ENCODE data around the gene C12orf75. TPM values are rescaled to one million over a fixed set of nuclear protein-coding genes. Genes with fewer than 3 reads are reported as not detected.
A peak's percentile ranks its signal among the peaks of the same experiment; 100 is the strongest.

The C12orf75 gene
- total and polyA plus RNA-seq, 2 of the 13 experiments (the other 11 are each of a cell fraction or from before 2014, with no cell fraction given), result 16.1 to 19.8 TPM

- no peak for TF ChIP-seq KDM3A (CRISPR knock-in tag; IDR thresholded peaks at IDR 0.05; ENCODE audit: low read depth)
- TF ChIP-seq MXI1 (IDR thresholded peaks at IDR 0.05; ENCODE audit: borderline replicate concordance, low read depth, low read length), result no peak
- TF ChIP-seq, protein P1, sequence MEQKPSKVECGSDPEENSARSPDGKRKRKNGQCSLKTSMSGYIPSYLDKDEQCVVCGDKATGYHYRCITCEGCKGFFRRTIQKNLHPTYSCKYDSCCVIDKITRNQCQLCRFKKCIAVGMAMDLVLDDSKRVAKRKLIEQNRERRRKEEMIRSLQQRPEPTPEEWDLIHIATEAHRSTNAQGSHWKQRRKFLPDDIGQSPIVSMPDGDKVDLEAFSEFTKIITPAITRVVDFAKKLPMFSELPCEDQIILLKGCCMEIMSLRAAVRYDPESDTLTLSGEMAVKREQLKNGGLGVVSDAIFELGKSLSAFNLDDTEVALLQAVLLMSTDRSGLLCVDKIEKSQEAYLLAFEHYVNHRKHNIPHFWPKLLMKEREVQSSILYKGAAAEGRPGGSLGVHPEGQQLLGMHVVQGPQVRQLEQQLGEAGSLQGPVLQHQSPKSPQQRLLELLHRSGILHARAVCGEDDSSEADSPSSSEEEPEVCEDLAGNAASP (CRISPR knock-in tag; IDR thresholded peaks at IDR 0.05; ENCODE audit: borderline replicate concordance), result no peak
- TF ChIP-seq TBP (CRISPR knock-in tag; IDR thresholded peaks at IDR 0.05), result no peak
- no peak for TF ChIP-seq ZNF207 (IDR thresholded peaks at IDR 0.05; ENCODE audit: borderline replicate concordance)
- TF ChIP-seq, protein P2, sequence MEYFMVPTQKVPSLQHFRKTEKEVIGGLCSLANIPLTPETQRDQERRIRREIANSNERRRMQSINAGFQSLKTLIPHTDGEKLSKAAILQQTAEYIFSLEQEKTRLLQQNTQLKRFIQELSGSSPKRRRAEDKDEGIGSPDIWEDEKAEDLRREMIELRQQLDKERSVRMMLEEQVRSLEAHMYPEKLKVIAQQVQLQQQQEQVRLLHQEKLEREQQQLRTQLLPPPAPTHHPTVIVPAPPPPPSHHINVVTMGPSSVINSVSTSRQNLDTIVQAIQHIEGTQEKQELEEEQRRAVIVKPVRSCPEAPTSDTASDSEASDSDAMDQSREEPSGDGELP (IDR thresholded peaks at IDR 0.05; ENCODE audit: borderline replicate concordance, low read depth), result 0 out of 2 replicates have a peak, but pooled peaks have one; percentile 10
- TF ChIP-seq HMGXB4 (CRISPR knock-in tag; IDR thresholded peaks at IDR 0.05; ENCODE audit: borderline replicate concordance in 1 of 2, low read depth in 1 of 2), result no peak
- TF ChIP-seq WIZ (CRISPR knock-in tag; IDR thresholded peaks at IDR 0.05), result no peak
- no peak for TF ChIP-seq SSRP1 (CRISPR knock-in tag; IDR thresholded peaks at IDR 0.05)
- no peak for TF ChIP-seq FOXA1 (IDR thresholded peaks at IDR 0.05)
- TF ChIP-seq FOXA1 (CRISPR knock-in tag; IDR thresholded peaks at IDR 0.05), result peak; percentile 45; the same call in 1 of the 2 replicates
- no peak for TF ChIP-seq FOXO4 (CRISPR knock-in tag; conservative IDR thresholded peaks at IDR 0.05)
- no peak for TF ChIP-seq SOX13 (IDR thresholded peaks at IDR 0.05)
- peak in 1 of 2 experiments; percentile 71; a peak in 2 of 4 replicates for TF ChIP-seq SOX13 (CRISPR knock-in tag; conservative IDR thresholded peaks at IDR 0.05 in 1 of 2, IDR thresholded peaks at IDR 0.05 in 1 of 2)
Measured at GRCh38 chr12:105317942-105318621, 12.4 kb upstream of the C12orf75 start (continued).

Data from HepG2 (cell line).